ENCODE data around the gene ITGAL.

DNA sequence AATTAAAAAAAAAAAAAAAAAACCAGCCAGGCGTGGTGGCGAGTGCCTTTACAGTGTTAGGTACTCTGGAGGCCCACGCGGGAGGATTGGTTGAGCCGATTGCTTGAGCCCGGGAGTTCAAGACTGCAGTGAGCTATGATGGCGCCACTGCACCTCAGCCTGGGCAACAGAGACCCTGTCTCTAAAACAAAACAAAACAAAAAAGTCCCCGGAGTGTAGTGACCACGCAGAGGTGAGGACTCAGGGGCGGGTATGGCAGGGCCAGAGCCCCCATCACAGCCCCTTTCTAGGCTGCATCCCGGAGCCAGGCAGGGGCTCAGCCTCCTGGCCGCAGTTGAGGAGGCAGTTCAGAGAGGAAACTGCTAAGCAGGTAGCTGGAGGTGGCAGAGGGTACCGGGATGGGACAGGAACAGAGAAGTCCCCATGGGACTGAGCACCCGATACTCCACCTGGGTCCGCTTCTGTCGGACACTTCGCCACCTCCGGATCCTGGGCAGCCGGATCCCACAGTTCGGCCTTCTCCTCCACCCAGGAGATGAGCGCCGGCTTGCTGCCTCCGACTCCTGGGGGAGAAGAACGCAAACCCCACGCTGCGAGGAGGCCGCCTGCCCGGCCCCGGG, 61.3 kb downstream of the ITGAL start:
- TF ChIP-seq CTCF (IDR thresholded peaks at IDR 0.05; ENCODE audit: insufficient read depth, low read depth, low read length) (no peak), EZH2 (IDR thresholded peaks at IDR 0.05; ENCODE audit: insufficient read depth, low read length) (no peak)

Data from astrocyte (in vitro differentiated cells and primary cell).